MCF 10A (cell line): ENCODE results near the gene SERPINH1. TPM values are rescaled to one million over a fixed set of nuclear protein-coding genes. Genes with fewer than 3 reads are reported as not detected.
A peak's percentile ranks its signal among the peaks of the same experiment; 100 is the strongest.

Experiments used
- BruUV-seq: library from RNA; stranded (reverse); fragments of 400-500 nt; replicated peaks from 2 replicates; lab custom pipeline; 2021; lab: Mats Ljungman, UMichigan
- CTCF ChIA-PET: fragments of 300-600 bp; sonication (Branson Sonifier 250); formaldehyde crosslinking; extraction: SDS; loops from one replicate; lab custom pipeline; 2021; ENCODE audit warnings: antibody characterized with exemption, inconsistent platforms; lab: Yijun Ruan, JAX
- POLR2A ChIA-PET: fragments of 300-600, 350-650 bp; sonication (Branson Sonifier 250); formaldehyde crosslinking; extraction: SDS; loops from one replicate; lab custom pipeline; 2020; ENCODE audit warnings: antibody characterized with exemption, inconsistent platforms; lab: Yijun Ruan, JAX
- DNase-seq: peaks from one replicate; pipeline ENCODE4 v3.0.0-alpha.2; 2018; ENCODE audit not compliant: unreplicated experiment
- H3K27ac Mint-ChIP-seq: one replicate; pipeline ENCODE4 v1.8.0; 2022; ENCODE audit warnings: mild to moderate bottlenecking, low read depth, mixed read lengths; ENCODE audit not compliant: unreplicated experiment
- H3K27me3 Mint-ChIP-seq: one replicate; pipeline ENCODE4 v1.8.0; 2022; ENCODE audit warnings: mixed read lengths; ENCODE audit not compliant: insufficient read depth, unreplicated experiment
- H3K36me3 Mint-ChIP-seq: one replicate; pipeline ENCODE4 v1.8.0; 2022; ENCODE audit warnings: mild to moderate bottlenecking, moderate library complexity, mixed read lengths; ENCODE audit not compliant: insufficient read depth, unreplicated experiment
- H3K4me1 Mint-ChIP-seq: one replicate; pipeline ENCODE4 v1.8.0; 2022; ENCODE audit warnings: mixed read lengths; ENCODE audit not compliant: insufficient read depth, unreplicated experiment
- H3K4me3 Mint-ChIP-seq: one replicate; pipeline ENCODE4 v1.8.0; 2022; ENCODE audit warnings: mild to moderate bottlenecking, moderate library complexity, mixed read lengths; ENCODE audit not compliant: unreplicated experiment
- H3K9me3 Mint-ChIP-seq: one replicate; pipeline ENCODE4 v1.8.0; 2022; ENCODE audit warnings: mixed read lengths; ENCODE audit not compliant: unreplicated experiment
- CTCF ChIP-seq: fragments of 200-600 bp; IDR thresholded peaks from one replicate; pipeline ENCODE4 v1.8.0; 2022; ENCODE audit warnings: antibody characterized with exemption, mild to moderate bottlenecking; ENCODE audit not compliant: unreplicated experiment
- intact Hi-C: fragments of 100-400 bp; cut with micrococcal nuclease; formaldehyde crosslinking; loops from 2 replicates; pipeline ENCODE4 v1.14.1; 2022
- total RNA-seq: library from RNA; stranded (reverse); gene quantifications from 2 replicates; pipeline ENCODE4 v1.2.3, GENCODE V29; 2022

SERPINH1 gene
- total RNA-seq, 1 experiment from 2014 or later, result 80.5 TPM

- POLR2A ChIA-PET, result no interaction called here
- H3K27ac Mint-ChIP-seq, result no peak overlapping the region
- H3K36me3 Mint-ChIP-seq, result no peaks in the 10 kb centered on the region
Measured at GRCh38 chr11:75523811-75524664, 38.0 kb upstream of the SERPINH1 start.

GRCh38 chr11:75524665-75525432 is 37.2 kb upstream of the SERPINH1 start:
- no peak for TF ChIP-seq CTCF
- H3K9me3 Mint-ChIP-seq, result no peaks in the 10 kb centered on the region
- H3K27me3 Mint-ChIP-seq, result no peaks in the 10 kb centered on the region
- CTCF ChIA-PET, result interaction anchor here (0.6 to 2.7 kb wide), 8 partner anchors 8 to 140 kb away, joined by 3 to 29 read pairs (median 4); no protein-coding TSS in a partner anchor
- H3K4me1 Mint-ChIP-seq, result no peaks in the 10 kb centered on the region
- POLR2A ChIA-PET, result interaction anchor here (0.6 to 0.8 kb wide), 2 partner anchors 111 to 942 kb away, joined by 3 to 6 read pairs; no protein-coding TSS in a partner anchor
- H3K36me3 Mint-ChIP-seq, result no peaks in the 10 kb centered on the region
- peak overlapping the region; percentile 71 for H3K4me3 Mint-ChIP-seq
- intact Hi-C loops, result no loop called here
- no TSS peak for BruUV-seq
- DNase-seq, result no peak
- H3K27ac Mint-ChIP-seq, result no peak overlapping the region

More at GRCh38 chr11:75523811-75524664, 38.0 kb upstream of the SERPINH1 start:
- CTCF ChIA-PET, result interaction anchor here (0.6 to 2.7 kb wide), 7 partner anchors 8 to 244 kb away, joined by 3 to 29 read pairs (median 7); no protein-coding TSS in a partner anchor
- no peak for DNase-seq
- intact Hi-C loops, result no loop called here
- H3K9me3 Mint-ChIP-seq, result no peaks in the 10 kb centered on the region
- TF ChIP-seq CTCF, result no peak
- H3K4me1 Mint-ChIP-seq, result no peaks in the 10 kb centered on the region
- H3K4me3 Mint-ChIP-seq, result peak overlapping the region; percentile 71
- no TSS peak for BruUV-seq
- H3K27me3 Mint-ChIP-seq, result no peaks in the 10 kb centered on the region

- Mint-ChIP-seq H3K4me3 (peak within 1 kb of the TSS; percentile 71), H3K36me3 (no peaks in the 10 kb centered on the region), H3K27me3 (no peaks in the 10 kb centered on the region), H3K9me3 (no peaks in the 10 kb centered on the region), H3K4me1 (no peaks in the 10 kb centered on the region), H3K27ac (no peak within 1 kb of the TSS)
- TF ChIP-seq CTCF, result peak; percentile 47
- no TSS peak for BruUV-seq
- CTCF ChIA-PET, result interaction anchor here (0.6 to 2.7 kb wide), 9 partner anchors 9 to 139 kb away, joined by 3 to 29 read pairs (median 4); no protein-coding TSS in a partner anchor
- POLR2A ChIA-PET, result interaction anchor here (0.6 to 1.0 kb wide), 3 partner anchors 36 to 941 kb away, joined by 3 to 6 read pairs (median 4); partner anchors contain the start of gene SERPINH1
- intact Hi-C loops, result loop anchor here (2.0 kb wide), 1 partner anchor 27 kb away; no protein-coding TSS in a partner anchor
- peak; percentile 70 for DNase-seq
Measured at GRCh38 chr11:75525433-75526191, 36.4 kb upstream of the SERPINH1 start, which contains the start of gene GDPD5. Gene GDPD5, minus strand, starts transcription at chr11:75525941. Its CDS starts 48,206 bp downstream, at chr11:75477735.
